LNCaP clone FGC (cell line): ENCODE data around the gene ZG16.

Experiments used
- DNase-seq: peaks from one replicate; pipeline ENCODE4 v3.0.0-alpha.2; 2011; ENCODE audit warnings: low read depth
- H3K4me3 ChIP-seq: 2 replicates; pipeline ENCODE4 v1.5.1; 2011; ENCODE audit warnings: mild to moderate bottlenecking, low read depth, low read length, control low read depth
- CTCF ChIP-seq: IDR thresholded peaks from 2 replicates; pipeline ENCODE4 v1.5.1; 2012; ENCODE audit warnings: mild to moderate bottlenecking; ENCODE audit not compliant: control insufficient read depth, insufficient read depth; ENCODE audit errors: extremely low read depth

The ZG16 gene

GRCh38 chr16:29808219-29808900 is 30.3 kb downstream of the ZG16 start:
- DNase-seq, result no peak
- H3K4me3 ChIP-seq, result peak overlapping the region; percentile 91
- TF ChIP-seq CTCF, result no peak

GRCh38 chr16:29809031-29809747 is 31.1 kb downstream of the ZG16 start:
- peak overlapping the region; percentile 91 for H3K4me3 ChIP-seq
- no peak for DNase-seq
- TF ChIP-seq CTCF, result no peak

- TF ChIP-seq CTCF, result no peak
- DNase-seq, result no peak
- H3K4me3 ChIP-seq, result peak overlapping the region; percentile 4; the same call in 1 of the 2 replicates
Measured at GRCh38 chr16:29809850-29810698, 32.0 kb downstream of the ZG16 start.

- DNase-seq, result no peak
- peak overlapping the region; percentile 57 for H3K4me3 ChIP-seq
- no peak for TF ChIP-seq CTCF
Measured at GRCh38 chr16:29810699-29811169, 32.7 kb downstream of the ZG16 start.

GRCh38 chr16:29811170-29811895 is 33.3 kb downstream of the ZG16 start:
- H3K4me3 ChIP-seq, result peak overlapping the region; percentile 57
- peak; percentile 86 for DNase-seq
- TF ChIP-seq CTCF, result no peak

GRCh38 chr16:29811896-29812665 is 34.0 kb downstream of the ZG16 start, which contains the start of gene PRRT2:
PRRT2 (plus strand) TSS chr16:29812193; CDS start chr16:29813055, 862 bp downstream.
- TF ChIP-seq CTCF, result no peak
- no peak for DNase-seq
- H3K4me3 ChIP-seq, result peak within 1 kb of the TSS; percentile 57
